ENCODE data around the gene NUCB2. TPM values are rescaled to one million over a fixed set of nuclear protein-coding genes. Genes with fewer than 3 reads are reported as not detected.

Gene NUCB2
- total and polyA plus RNA-seq, 2 of the 13 experiments (the other 11 are each of a cell fraction or from before 2014, with no cell fraction given): 54.2 to 82.4 TPM

DNA sequence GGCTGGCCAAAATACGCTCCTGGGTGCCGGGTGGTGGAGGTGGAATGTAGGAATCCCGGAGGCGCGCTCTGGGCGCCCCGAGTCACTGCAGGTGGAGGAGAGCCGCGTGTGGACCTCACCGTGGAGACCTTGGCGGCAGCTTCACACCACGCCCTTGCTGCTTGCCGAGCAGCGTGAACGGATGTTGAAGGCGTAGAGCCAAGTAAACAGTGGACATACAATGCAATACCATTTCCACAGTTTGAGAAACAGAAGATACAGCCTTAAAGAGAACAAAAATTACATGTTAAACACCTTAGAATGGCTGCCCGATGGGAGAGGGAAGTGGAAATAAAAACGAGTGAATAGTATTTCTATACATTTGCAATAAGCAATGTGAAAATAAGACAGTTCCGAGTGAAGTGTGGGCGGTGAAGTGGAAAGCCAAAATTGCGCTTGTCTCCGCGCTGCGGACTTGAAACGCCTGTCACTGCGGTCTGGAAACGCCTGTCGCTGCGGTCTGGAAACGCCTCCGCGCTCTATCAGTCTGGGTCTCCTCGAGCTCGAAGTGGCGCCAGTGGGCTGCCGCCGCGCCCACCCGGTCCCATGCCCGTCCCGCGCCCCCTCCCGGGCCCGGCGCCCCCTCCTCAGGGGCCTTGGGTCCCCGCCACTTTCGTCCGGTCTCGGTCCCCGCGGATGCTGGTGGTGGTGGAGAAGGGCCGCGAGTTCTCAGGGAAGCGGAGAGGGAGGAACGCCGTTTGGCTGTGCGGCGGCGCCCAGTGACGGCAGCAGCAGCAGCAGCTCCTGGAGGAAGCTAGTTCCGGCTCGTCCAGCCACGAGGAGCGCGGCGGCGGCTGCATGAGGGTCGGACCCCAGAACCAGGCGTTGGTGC is 76.6 kb downstream of the NUCB2 start (continued):
- TF ChIP-seq SUZ12 (IDR thresholded peaks at IDR 0.05; ENCODE audit: low read depth, low read length) (no peak), SMC3 (IDR thresholded peaks at IDR 0.05; ENCODE audit: low read length) (no peak), THYN1 (CRISPR knock-in tag; IDR thresholded peaks at IDR 0.05; ENCODE audit: borderline replicate concordance, low read depth) (no peak), PATZ1 (CRISPR knock-in tag; IDR thresholded peaks at IDR 0.05) (peak; percentile 75), KMT2B (CRISPR knock-in tag; IDR thresholded peaks at IDR 0.05) (peak; percentile 82), ZNF44 (CRISPR knock-in tag; IDR thresholded peaks at IDR 0.05) (0 out of 2 replicates have a peak, but pooled peaks have one; percentile 37), ZNF282 (IDR thresholded peaks at IDR 0.05; ENCODE audit: partially characterized antibody) (no peak), RXRB (CRISPR knock-in tag; IDR thresholded peaks at IDR 0.05; ENCODE audit: borderline replicate concordance) (no peak; the same call in 1 of the 2 replicates), HINFP (CRISPR knock-in tag; IDR thresholded peaks at IDR 0.05; ENCODE audit: low read depth) (peak; percentile 86; the same call in 1 of the 2 replicates), ZNF362 (CRISPR knock-in tag; IDR thresholded peaks at IDR 0.05; ENCODE audit: borderline replicate concordance) (peak; percentile 61; the same call in 1 of the 2 replicates), MTA1 (CRISPR knock-in tag; IDR thresholded peaks at IDR 0.05; ENCODE audit: borderline replicate concordance) (peak; percentile 75; the same call in 1 of the 2 replicates), ZNF383 (CRISPR knock-in tag; IDR thresholded peaks at IDR 0.05; ENCODE audit: borderline replicate concordance) (no peak; the same call in 1 of the 2 replicates), MIER2 (CRISPR knock-in tag; IDR thresholded peaks at IDR 0.05) (no peak), NFYC (CRISPR knock-in tag; IDR thresholded peaks at IDR 0.05) (peak; percentile 33; the same call in 1 of the 2 replicates), NFYB (CRISPR knock-in tag; IDR thresholded peaks at IDR 0.05) (0 out of 2 replicates have a peak, but pooled peaks have one; percentile 16), ZNF567 (CRISPR knock-in tag; IDR thresholded peaks at IDR 0.05; ENCODE audit: borderline replicate concordance) (peak; percentile 92), SMAD1 (CRISPR knock-in tag; IDR thresholded peaks at IDR 0.05; ENCODE audit: borderline replicate concordance, low read depth) (no peak), ZNF138 (CRISPR knock-in tag; IDR thresholded peaks at IDR 0.05; ENCODE audit: low read depth) (no peak), ZNF556 (CRISPR knock-in tag; IDR thresholded peaks at IDR 0.05; ENCODE audit: borderline replicate concordance) (peak; percentile 84; the same call in 1 of the 2 replicates), TSC22D2 (CRISPR knock-in tag; IDR thresholded peaks at IDR 0.05; ENCODE audit: borderline replicate concordance) (0 out of 2 replicates have a peak, but pooled peaks have one; percentile 48), PAX8 (CRISPR knock-in tag; IDR thresholded peaks at IDR 0.05; ENCODE audit: borderline replicate concordance) (0 out of 2 replicates have a peak, but pooled peaks have one; percentile 63), ZNF660 (CRISPR knock-in tag; IDR thresholded peaks at IDR 0.05; ENCODE audit: borderline replicate concordance, low read depth) (no peak)
- TF ChIP-seq, protein P1, sequence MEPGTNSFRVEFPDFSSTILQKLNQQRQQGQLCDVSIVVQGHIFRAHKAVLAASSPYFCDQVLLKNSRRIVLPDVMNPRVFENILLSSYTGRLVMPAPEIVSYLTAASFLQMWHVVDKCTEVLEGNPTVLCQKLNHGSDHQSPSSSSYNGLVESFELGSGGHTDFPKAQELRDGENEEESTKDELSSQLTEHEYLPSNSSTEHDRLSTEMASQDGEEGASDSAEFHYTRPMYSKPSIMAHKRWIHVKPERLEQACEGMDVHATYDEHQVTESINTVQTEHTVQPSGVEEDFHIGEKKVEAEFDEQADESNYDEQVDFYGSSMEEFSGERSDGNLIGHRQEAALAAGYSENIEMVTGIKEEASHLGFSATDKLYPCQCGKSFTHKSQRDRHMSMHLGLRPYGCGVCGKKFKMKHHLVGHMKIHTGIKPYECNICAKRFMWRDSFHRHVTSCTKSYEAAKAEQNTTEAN (CRISPR knock-in tag; conservative IDR thresholded peaks at IDR 0.05): peak; percentile 66; the same call in 1 of the 2 replicates
